HG02610 (cell line): ENCODE measurements around the gene ABTB2.

Source experiments
- ATAC-seq: cut with Tn5 transposase; IDR thresholded peaks from one replicate; pipeline ENCODE4 v1.9.1; 2021; ENCODE audit warnings: mild to moderate bottlenecking, moderate library complexity; ENCODE audit not compliant: unreplicated experiment

The ABTB2 gene

DNA sequence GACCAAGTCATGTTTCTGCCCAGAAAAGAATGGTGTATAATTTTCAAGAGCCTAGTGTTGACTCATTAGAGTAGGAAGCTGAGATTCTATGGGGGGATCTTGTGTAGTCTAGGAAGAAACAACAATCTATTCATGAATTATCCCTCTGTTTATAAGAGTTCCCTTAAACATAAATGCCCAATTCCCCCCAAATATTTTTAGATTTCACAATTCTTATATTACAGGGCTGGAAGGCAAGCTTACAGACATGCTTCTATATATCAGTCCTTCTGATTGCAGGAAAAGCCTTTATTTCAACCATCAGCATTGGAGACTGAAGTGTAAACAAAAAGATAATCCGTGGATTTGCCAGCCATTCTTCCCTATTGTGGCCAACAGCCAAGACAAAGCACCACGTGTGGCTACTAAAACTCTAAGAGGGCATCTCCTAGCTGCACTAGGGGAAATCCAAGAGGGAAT is 181.0 kb downstream of the ABTB2 start:
- no peak for ATAC-seq

- ATAC-seq = no peak
Measured at GRCh38 chr11:34175284-34176019, 182.4 kb downstream of the ABTB2 start.

DNA sequence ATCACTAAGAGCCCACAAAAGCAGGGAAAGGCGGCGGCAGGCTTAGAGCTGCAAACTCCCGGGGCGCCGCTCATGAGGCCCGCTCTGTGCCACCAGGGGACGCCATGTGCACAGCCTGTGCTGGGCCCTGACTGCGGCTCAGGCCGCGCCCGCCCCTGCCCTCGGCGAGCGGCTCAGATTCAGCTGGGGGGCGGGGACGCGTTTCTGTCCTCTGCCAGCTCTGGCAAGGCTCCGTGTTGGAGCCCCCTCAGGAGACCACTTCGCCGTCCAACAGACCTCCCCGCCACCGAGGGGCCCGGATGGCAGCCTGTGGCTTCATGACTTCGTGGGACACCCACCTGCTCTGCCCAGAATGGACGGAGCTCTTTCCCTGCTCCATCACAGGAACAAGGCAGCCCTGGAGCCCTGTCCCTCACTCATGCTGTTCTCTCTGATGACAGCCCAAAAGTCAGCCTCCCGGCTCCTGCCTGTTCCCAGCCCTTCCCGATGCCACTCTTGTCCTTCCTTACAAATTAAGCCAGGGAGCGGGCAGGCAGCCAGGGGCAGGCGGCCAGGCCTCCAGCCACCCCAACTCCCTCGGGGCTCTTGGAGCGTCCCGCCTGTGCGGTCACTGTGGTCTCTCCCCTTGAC is 183.3 kb downstream of the ABTB2 start:
- ATAC-seq = peak; percentile 71

GRCh38 chr11:34173050-34173449 is 184.8 kb downstream of the ABTB2 start:
- no peak for ATAC-seq

DNA sequence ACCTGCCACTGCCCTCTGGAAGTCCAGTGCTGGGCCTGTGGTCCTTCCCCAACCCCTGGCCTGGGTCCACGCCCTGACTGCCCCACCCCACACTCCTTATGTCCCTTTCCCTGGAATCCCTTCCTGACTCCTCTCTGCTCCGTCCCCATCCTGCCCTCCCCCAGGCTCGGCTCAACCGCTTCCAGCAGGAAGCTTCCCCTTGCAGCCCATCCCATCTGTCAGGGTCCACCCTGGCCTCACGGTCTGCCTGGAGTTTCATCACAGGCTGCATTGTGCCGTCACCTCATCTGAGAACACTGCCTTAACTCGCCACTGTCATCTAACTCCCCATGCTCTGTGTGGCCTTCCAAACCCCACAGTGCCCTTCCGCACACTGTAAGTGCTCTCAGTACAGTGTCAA is 188.1 kb downstream of the ABTB2 start:
- no peak for ATAC-seq

GRCh38 chr11:34168642-34169420 is 189.0 kb downstream of the ABTB2 start:
- no peak for ATAC-seq

DNA sequence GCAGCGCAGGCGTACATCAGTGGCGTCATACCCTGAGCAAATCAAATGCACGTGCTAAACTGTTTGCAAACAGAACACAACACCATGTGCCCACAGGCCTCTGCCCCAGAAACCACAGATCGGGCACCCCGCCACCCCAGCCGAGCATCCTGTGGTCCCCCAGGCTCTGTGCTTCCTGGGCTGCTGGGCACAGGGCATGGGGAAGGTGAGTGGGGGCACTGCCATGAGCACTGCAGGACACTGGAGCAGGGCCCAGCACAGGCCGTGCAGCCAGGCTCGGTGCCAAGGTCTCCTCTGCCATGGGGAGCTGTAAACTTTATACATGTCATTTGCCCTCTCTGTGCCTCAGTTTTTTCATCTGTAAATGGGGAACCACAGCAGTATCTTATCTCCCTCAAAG is 189.8 kb downstream of the ABTB2 start:
- no peak for ATAC-seq

DNA sequence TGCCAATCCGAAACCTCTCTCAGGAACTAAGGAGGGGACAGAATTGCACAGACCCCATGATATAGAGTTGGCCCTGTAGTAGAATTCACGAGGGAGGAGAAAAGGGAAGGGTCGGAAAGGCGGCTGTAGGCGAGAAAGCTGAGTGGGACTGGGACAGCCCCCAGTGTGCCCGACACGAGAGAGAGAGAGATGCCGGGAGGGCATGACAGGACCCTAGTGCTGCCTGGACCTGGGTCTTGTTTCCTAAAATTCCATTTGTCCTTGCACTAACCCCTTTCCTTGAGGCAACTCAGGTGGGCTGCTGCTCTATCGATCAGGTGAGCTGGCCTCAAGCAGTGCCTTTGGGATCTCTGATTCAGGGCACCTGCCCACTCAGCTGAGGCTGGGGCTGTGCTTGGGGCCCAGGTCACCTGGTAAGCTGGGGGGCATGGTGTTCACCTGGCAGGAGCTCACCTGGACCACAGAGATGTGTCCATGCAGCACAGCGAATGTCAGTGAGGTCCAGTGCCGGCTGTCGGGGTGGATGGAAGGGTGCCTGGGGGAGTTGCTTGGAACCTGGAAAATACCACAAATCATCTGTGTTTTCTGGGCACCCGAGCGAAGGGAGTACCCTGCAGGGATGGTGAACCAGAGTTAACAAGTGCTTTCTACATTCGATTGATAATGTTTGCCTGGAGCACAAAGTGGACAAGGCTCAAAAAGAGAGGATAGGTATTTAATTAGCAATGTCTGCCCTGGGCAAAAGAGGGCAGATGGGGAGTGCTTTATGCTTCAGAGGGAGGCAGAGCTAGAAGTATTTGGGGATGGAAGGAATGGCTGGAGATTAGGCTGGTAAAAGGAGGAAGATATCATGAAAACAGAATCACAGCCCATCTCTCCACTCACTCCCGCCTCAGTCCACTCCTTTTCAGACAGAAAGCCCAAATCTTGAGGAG is 190.7 kb downstream of the ABTB2 start:
- no peak for ATAC-seq

GRCh38 chr11:34165786-34166555 is 191.8 kb downstream of the ABTB2 start:
- ATAC-seq = no peak

DNA sequence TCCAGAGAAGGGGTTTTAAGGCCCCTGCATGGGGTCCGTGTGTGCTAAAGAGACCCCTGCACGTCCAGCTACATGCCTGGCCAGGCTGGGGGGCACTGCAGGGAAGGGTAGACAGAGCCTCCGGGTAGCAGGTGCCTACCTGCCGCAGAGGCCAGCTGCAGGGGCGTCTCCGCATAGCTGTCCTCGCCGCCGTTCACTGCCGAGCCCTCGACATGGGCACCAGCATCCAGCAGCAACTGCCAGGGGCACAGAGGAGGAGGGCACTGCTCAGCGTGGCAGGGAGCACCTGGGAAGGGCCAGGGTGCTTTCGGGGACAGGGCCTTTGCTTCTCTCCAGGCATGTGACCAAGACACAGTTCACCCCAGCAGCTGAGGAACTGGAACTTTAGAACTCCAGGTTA is 192.7 kb downstream of the ABTB2 start:
- no peak for ATAC-seq

GRCh38 chr11:34162856-34163255 is 195.0 kb downstream of the ABTB2 start:
- ATAC-seq = no peak

GRCh38 chr11:34162493-34162820 is 195.4 kb downstream of the ABTB2 start:
- ATAC-seq = no peak

DNA sequence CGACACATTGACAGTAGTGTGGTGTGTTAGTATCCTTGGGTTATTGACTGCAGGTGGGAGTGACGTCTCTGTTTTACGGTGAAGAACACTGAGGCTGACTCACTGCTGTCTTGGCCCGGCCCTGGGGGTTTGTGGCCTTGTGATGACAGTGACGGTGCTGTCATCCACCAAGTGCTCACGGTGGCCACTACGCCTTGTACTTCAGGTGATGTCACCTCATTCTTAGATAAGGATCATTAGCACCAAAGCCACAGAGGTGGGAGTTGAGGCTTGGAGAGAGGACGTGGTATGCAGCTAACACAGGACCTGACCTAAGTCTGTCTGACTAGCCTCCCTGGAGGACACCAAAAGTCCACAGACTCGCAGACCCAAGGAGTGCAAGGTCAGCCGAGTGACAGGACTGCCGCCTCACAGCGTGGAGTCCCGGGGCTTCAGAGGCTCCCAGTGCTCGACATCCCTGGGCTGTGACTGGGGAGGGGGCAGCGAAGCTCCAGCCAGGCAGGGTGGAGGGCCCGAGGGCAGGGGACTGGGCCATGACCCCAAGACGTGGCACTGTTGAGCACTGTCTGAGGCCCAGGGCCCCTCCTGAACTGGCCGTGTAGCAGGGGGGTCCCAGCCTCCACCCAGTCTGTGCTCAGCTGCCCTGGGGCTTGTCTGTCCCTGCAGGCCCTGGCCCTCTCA is 195.9 kb downstream of the ABTB2 start:
- no peak for ATAC-seq

GRCh38 chr11:34161361-34161760 is 196.4 kb downstream of the ABTB2 start:
- ATAC-seq = no peak

- no peak for ATAC-seq
Measured at GRCh38 chr11:34160791-34161190, 197.0 kb downstream of the ABTB2 start.

DNA sequence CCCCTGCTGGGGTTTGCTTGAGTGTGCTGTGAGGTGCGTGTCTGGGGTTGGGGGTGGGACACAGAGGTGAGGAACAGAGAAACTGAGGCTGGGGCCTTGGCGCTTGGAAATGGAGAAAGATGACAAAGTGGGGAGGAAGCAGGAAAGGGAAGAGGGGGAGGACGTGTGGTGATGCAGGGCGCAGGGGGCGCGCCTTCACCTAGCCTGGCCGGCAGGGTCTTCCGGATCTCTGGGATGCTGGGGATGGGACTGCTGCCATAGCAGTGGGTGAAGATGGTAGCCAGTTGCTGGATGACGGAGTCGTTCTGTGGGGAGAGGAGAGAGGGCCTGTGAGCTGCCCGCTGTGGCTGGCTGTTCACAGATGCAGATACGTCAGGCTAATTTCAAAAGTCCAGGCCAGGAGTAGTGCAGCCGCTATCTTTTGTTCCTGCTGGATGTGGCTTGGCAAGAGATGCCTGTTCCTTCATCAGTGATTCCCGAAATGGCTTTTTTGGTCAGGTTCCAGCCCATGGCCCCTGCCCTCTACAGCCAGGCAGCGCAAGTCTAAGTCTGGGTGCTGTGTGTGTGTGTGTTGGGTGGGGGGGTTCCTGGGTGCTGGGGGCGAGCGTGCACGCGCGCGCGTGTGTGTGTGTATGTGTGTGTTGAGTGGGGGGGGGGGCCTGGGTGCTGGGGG is 197.6 kb downstream of the ABTB2 start:
- no peak for ATAC-seq

DNA sequence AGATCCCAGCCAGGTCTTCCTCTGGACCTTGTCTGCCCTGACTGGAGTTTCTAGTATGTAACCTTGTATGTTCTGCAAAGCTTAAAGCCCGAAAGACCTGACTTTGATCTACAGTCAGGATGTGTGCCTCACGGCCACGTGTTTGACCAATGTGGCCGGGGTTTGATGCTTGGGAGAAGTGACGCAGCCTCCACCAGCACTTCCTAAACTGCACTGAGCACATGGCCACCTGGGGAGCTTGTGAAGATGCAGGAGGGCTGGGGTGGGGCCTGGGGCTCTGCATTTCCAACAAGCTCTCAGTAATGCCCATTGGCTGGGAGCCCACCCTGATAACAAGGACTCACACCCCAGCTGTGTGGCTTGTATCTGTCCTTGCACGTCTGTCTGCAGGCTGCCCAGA is 199.1 kb downstream of the ABTB2 start:
- ATAC-seq = no peak

- no peak for ATAC-seq
Measured at GRCh38 chr11:34157163-34157562, 200.6 kb downstream of the ABTB2 start.

DNA sequence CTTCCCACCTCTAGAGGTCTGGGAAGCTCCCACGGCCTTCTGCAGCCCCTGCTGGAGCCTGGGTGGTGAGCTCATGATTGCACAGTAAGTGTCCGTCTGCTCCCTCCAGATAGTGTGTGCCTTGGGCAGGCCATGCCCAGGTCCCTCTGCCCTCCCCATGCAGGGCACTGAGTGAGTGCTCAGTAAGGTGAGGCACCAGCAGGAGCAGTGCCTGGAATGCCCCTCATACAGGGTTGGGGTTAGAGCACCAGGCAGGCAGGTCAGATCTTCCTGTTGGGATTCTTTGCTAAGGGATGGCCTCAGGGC is 202.1 kb downstream of the ABTB2 start:
- ATAC-seq = no peak
